ENCODE measurements around the gene SDCCAG8.

SDCCAG8 gene

GRCh38 chr1:243229526-243229925 lies 26.3 kb upstream of the SDCCAG8 start:
- TF ChIP-seq, protein P1, sequence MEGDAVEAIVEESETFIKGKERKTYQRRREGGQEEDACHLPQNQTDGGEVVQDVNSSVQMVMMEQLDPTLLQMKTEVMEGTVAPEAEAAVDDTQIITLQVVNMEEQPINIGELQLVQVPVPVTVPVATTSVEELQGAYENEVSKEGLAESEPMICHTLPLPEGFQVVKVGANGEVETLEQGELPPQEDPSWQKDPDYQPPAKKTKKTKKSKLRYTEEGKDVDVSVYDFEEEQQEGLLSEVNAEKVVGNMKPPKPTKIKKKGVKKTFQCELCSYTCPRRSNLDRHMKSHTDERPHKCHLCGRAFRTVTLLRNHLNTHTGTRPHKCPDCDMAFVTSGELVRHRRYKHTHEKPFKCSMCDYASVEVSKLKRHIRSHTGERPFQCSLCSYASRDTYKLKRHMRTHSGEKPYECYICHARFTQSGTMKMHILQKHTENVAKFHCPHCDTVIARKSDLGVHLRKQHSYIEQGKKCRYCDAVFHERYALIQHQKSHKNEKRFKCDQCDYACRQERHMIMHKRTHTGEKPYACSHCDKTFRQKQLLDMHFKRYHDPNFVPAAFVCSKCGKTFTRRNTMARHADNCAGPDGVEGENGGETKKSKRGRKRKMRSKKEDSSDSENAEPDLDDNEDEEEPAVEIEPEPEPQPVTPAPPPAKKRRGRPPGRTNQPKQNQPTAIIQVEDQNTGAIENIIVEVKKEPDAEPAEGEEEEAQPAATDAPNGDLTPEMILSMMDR (IDR thresholded peaks at IDR 0.05; ENCODE audit: low read depth, low read length), result no peak
- H3K4me3 ChIP-seq (ENCODE audit: low read depth, low read length), result no peak overlapping the region

DNA sequence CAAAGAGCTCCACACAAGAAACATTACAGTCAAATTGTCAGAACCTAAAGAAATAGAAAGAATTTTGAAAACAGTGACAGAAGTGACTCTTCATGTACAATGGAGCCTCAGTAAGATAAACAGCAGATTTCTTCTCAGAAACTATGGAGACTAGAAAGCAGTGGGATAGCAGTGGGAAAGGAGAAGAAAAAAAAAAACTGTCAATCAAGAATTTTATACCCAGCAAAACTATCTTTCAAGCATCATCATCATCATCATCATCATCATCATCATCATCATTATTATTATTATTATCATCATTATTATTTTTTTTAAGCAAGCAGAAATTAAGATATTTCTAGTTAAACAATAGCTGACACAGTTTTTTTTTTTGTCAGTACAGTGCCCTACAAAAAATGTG lies 24.9 kb upstream of the SDCCAG8 start:
- TF ChIP-seq, protein P1 (IDR thresholded peaks at IDR 0.05; ENCODE audit: low read depth, low read length), result no peak

GRCh38 chr1:243233908-243234307 lies 21.9 kb upstream of the SDCCAG8 start:
- H3K4me3 ChIP-seq (ENCODE audit: low read depth, low read length), result no peak overlapping the region
- TF ChIP-seq, protein P1 (IDR thresholded peaks at IDR 0.05; ENCODE audit: low read depth, low read length), result no peak

More for the DNA sequence above, 24.9 kb upstream of the SDCCAG8 start:
- H3K4me3 ChIP-seq (ENCODE audit: low read depth, low read length), result no peak overlapping the region

DNA sequence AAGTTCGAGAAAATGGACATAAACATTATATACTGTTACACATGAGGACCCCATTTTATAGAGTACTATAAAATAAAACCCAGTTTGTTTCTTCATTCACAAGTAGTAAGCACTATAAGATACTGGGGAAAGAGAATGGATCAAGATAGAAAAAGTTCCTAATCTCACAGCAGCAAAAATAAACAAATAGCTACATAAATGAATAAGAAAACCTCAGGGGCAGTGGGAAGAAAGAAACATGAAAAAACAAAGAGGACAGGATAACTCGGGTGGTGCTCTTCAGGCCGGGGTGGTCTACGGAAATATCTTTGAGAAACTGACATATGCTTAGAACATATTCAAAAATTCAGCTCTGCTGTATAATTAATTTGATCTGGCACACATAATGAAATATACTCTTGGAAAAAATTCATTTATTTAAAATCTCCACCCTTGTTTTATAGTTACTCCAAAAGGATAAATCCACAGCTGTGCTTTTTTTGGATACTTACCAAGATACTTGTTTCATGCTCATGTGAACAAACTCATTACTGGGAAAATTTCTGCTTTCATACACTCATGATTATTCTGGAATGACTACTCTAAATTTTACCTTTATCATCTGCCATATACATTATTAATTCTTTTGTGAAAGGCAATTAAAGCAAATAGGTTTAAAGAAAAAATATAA lies 20.7 kb upstream of the SDCCAG8 start:
- no peak overlapping the region for H3K4me3 ChIP-seq (ENCODE audit: low read depth, low read length)
- TF ChIP-seq, protein P1 (IDR thresholded peaks at IDR 0.05; ENCODE audit: low read depth, low read length), result no peak

DNA sequence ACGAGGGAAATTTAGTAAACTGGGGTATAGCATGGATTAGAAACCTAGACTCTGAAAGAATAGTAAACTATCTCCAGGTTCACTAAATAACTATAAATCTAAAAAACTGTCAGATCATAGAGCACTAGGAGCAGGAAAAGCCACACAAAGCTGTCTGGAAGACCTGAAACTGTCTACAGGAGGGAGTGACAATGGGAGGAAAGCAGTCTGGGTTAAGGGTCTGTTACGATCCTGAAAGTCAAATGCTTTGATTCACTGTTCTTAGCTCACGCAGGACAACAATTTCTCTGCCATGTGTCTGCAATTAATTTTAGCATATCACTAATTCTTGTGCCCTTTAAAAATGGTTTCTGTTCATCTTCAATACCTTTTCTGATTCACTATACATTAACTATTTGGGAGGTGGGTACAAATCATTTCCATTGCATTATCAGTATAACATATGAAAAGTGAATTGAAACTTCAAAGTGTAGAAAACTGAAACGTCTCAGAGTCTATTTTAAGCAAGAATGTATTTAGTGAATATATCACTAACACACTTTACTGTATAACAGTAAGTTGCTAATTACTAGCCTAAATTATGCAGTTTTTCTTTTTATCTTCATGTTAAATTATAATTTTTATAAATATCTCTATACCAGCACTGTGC lies 19.1 kb upstream of the SDCCAG8 start:
- H3K4me3 ChIP-seq (ENCODE audit: low read depth, low read length), result no peak overlapping the region
- TF ChIP-seq, protein P1 (IDR thresholded peaks at IDR 0.05; ENCODE audit: low read depth, low read length), result no peak

GRCh38 chr1:243244432-243244841 lies 11.4 kb upstream of the SDCCAG8 start:
- H3K4me3 ChIP-seq (ENCODE audit: low read depth, low read length), result no peak overlapping the region
- TF ChIP-seq, protein P1 (IDR thresholded peaks at IDR 0.05; ENCODE audit: low read depth, low read length), result no peak

- TF ChIP-seq, protein P1 (IDR thresholded peaks at IDR 0.05; ENCODE audit: low read depth, low read length), result no peak
- no peak overlapping the region for H3K4me3 ChIP-seq (ENCODE audit: low read depth, low read length)
These were observed 8.9 kb upstream of the SDCCAG8 start for GRCh38 chr1:243246916-243247315.
